Uterus (tissue), 4 donors: Measurements from ENCODE around the gene CAMTA1. TPM values are rescaled to one million over a fixed set of nuclear protein-coding genes. Genes with fewer than 3 reads are reported as not detected.

Experiments
- DNase-seq, 2 donors: peaks; one replicate each; pipeline ENCODE4 v3.0.0-alpha.2; 2019 to 2020
- H3K27ac ChIP-seq, 2 donors: fragments of 200-600 bp; sonication (generic); 1 replicate in 1 of 2; 2 replicates in 1 of 2; pipeline ENCODE4 v1.5.1; 2016 to 2018
- H3K27me3 ChIP-seq, 2 donors: fragments of 200-600 bp; sonication (generic); one replicate each; pipeline ENCODE4 v1.5.1; 2018 to 2019; ENCODE audit warnings: control low read depth in 1 of 2
- H3K36me3 ChIP-seq, 2 donors: fragments of 200-600 bp; sonication (generic); one replicate each; pipeline ENCODE4 v1.5.1; 2019; ENCODE audit warnings: control low read depth in 1 of 2
- H3K4me1 ChIP-seq, 2 donors: fragments of 200-600 bp; sonication (generic); one replicate each; pipeline ENCODE4 v1.5.1; 2018 to 2019; ENCODE audit warnings: control low read depth in 1 of 2
- H3K4me3 ChIP-seq, 2 donors: fragments of 200-600 bp; sonication (generic); 1 replicate in 1 of 2; 2 replicates in 1 of 2; pipeline ENCODE4 v1.5.1; 2018 to 2019; ENCODE audit warnings: mild to moderate bottlenecking in 1 of 2
- H3K9me3 ChIP-seq, 2 donors: fragments of 200-600 bp; sonication (generic); one replicate each; pipeline ENCODE4 v1.5.1; 2019; ENCODE audit warnings: control low read depth in 1 of 2
- CTCF ChIP-seq, 4 experiments: fragments of 200-600 bp in 2 of 4; fragments of 450-650 bp in 2 of 4; sonication (generic) in 2 of 4; IDR thresholded peaks; one replicate each; pipeline ENCODE4 v1.5.1; 2016 to 2019; ENCODE audit warnings: antibody characterized with exemption in 4 of 4, mild to moderate bottlenecking in 2 of 4, moderate library complexity in 1 of 4
- POLR2A ChIP-seq, 2 donors: fragments of 450-650 bp; IDR thresholded peaks; one replicate each; pipeline ENCODE4 v1.6.1; 2016; ENCODE audit warnings: antibody characterized with exemption in 2 of 2, mild to moderate bottlenecking in 1 of 2, moderate library complexity in 1 of 2
- intact Hi-C: fragments of 100-400 bp; cut with DNase I; formaldehyde crosslinking; loops from one replicate; pipeline ENCODE4 v1.15.1; 2023; ENCODE audit warnings: low total_unique reads
- total RNA-seq, 4 donors: library from RNA; depleted of rRNA in 3 of 4; stranded (reverse); fragments of >200 nt in 3 of 4; gene quantifications; one replicate each; pipeline versions ENCODE4 v1.1.0 to v1.2.4, GENCODE V29; 2014 to 2023
- donor health status: DM: yes; HTN: yes; CAD: no.

CAMTA1 gene
- total RNA-seq, 4 donors from 2014 or later: 29.7 to 427 (median 64.8) TPM

- no peak for DNase-seq
- Histone ChIP-seq H3K4me3 (no peak overlapping the region), H3K9me3 (no peaks in the 10 kb centered on the region), H3K36me3 (no peaks in the 10 kb centered on the region), H3K27me3 (no peaks in the 10 kb centered on the region), H3K27ac (no peak overlapping the region), H3K4me1 (no peaks in the 10 kb centered on the region)
- TF ChIP-seq POLR2A (IDR thresholded peaks at IDR 0.05) (no peak), CTCF (IDR thresholded peaks at IDR 0.05) (no peak)
- intact Hi-C loops: no loop called here
Measured at GRCh38 chr1:6869545-6869944, 84.3 kb downstream of the CAMTA1 start.

- H3K9me3 ChIP-seq: no peaks in the 10 kb centered on the region
- DNase-seq: no peak
- H3K27ac ChIP-seq: no peak overlapping the region
- TF ChIP-seq POLR2A (IDR thresholded peaks at IDR 0.05): no peak
- TF ChIP-seq CTCF (IDR thresholded peaks at IDR 0.05): no peak
- H3K4me1 ChIP-seq: no peaks in the 10 kb centered on the region
- no peak overlapping the region for H3K4me3 ChIP-seq
- H3K27me3 ChIP-seq: no peaks in the 10 kb centered on the region
- H3K36me3 ChIP-seq: no peaks in the 10 kb centered on the region
- intact Hi-C loops: no loop called here
Measured at GRCh38 chr1:6870086-6870485, 84.8 kb downstream of the CAMTA1 start.

GRCh38 chr1:6870571-6870970 lies 85.3 kb downstream of the CAMTA1 start:
- TF ChIP-seq CTCF (IDR thresholded peaks at IDR 0.05) (no peak), POLR2A (IDR thresholded peaks at IDR 0.05) (no peak)
- DNase-seq: no peak
- no peak overlapping the region for H3K4me3 ChIP-seq
- no peaks in the 10 kb centered on the region for H3K9me3 ChIP-seq
- no peaks in the 10 kb centered on the region for H3K4me1 ChIP-seq
- intact Hi-C loops: no loop called here
- H3K36me3 ChIP-seq: no peaks in the 10 kb centered on the region
- H3K27me3 ChIP-seq: no peaks in the 10 kb centered on the region
- no peak overlapping the region for H3K27ac ChIP-seq

- H3K36me3 ChIP-seq: no peaks in the 10 kb centered on the region
- H3K4me3 ChIP-seq: no peak overlapping the region
- no peaks in the 10 kb centered on the region for H3K9me3 ChIP-seq
- no peak overlapping the region for H3K27ac ChIP-seq
- intact Hi-C loops: no loop called here
- H3K27me3 ChIP-seq: no peaks in the 10 kb centered on the region
- TF ChIP-seq POLR2A (IDR thresholded peaks at IDR 0.05) (no peak), CTCF (IDR thresholded peaks at IDR 0.05) (no peak)
- no peaks in the 10 kb centered on the region for H3K4me1 ChIP-seq
- no peak for DNase-seq
Measured at GRCh38 chr1:6871300-6871972, 86.2 kb downstream of the CAMTA1 start.

GRCh38 chr1:6872573-6873261 lies 87.5 kb downstream of the CAMTA1 start:
- TF ChIP-seq POLR2A (IDR thresholded peaks at IDR 0.05) (no peak), CTCF (IDR thresholded peaks at IDR 0.05) (no peak)
- H3K27ac ChIP-seq: no peak overlapping the region
- DNase-seq: no peak
- no peaks in the 10 kb centered on the region for H3K36me3 ChIP-seq
- H3K4me1 ChIP-seq: no peaks in the 10 kb centered on the region
- no peaks in the 10 kb centered on the region for H3K27me3 ChIP-seq
- no peak overlapping the region for H3K4me3 ChIP-seq
- intact Hi-C loops: no loop called here
- H3K9me3 ChIP-seq: no peaks in the 10 kb centered on the region
